Glutamatergic neuron (in vitro differentiated cells): Measurements from ENCODE around the gene E4F1. TPM values are rescaled to one million over a fixed set of nuclear protein-coding genes. Genes with fewer than 3 reads are reported as not detected.
A peak's percentile ranks its signal among the peaks of the same experiment; 100 is the strongest.

Experiments used
- DNase-seq: peaks from one replicate; pipeline ENCODE4 v3.0.0; 2022
- H3K27ac Mint-ChIP-seq: one replicate; pipeline ENCODE4 v1.8.0; 2020; ENCODE audit warnings: mild to moderate bottlenecking, mixed read lengths, inconsistent platforms; ENCODE audit not compliant: unreplicated experiment
- H3K27me3 Mint-ChIP-seq: one replicate; pipeline ENCODE4 v1.8.0; 2020; ENCODE audit warnings: mild to moderate bottlenecking, moderate library complexity, mixed read lengths, inconsistent platforms; ENCODE audit not compliant: unreplicated experiment
- H3K36me3 Mint-ChIP-seq: one replicate; pipeline ENCODE4 v1.8.0; 2020; ENCODE audit warnings: mild to moderate bottlenecking, mixed read lengths, inconsistent platforms; ENCODE audit not compliant: unreplicated experiment
- H3K4me1 Mint-ChIP-seq: one replicate; pipeline ENCODE4 v1.8.0; 2020; ENCODE audit warnings: mild to moderate bottlenecking, low read depth, mixed read lengths, inconsistent platforms; ENCODE audit not compliant: unreplicated experiment
- H3K4me3 Mint-ChIP-seq: one replicate; pipeline ENCODE4 v1.8.0; 2020; ENCODE audit warnings: mild to moderate bottlenecking, mixed read lengths, inconsistent platforms; ENCODE audit not compliant: unreplicated experiment
- H3K9me3 Mint-ChIP-seq: one replicate; pipeline ENCODE4 v1.8.0; 2020; ENCODE audit warnings: mild to moderate bottlenecking, moderate library complexity, mixed read lengths, inconsistent platforms; ENCODE audit not compliant: unreplicated experiment
- total RNA-seq: library from RNA; stranded (reverse); fragmentation: NEBNext Ultra II Directional; extraction: Animal tissue kit (Norgen Biotek cat#: 25700); gene quantifications from one replicate; pipeline ENCODE4 v1.2.1, GENCODE V29; 2021; ENCODE audit not compliant: unreplicated experiment
- TF ChIP-seq, protein P1 (sequence below): fragments of 200-600 bp; sonication (generic); IDR thresholded peaks from one replicate; pipeline ENCODE4 v1.5.0; 2021; ENCODE audit not compliant: partially characterized antibody, unreplicated experiment

The E4F1 gene
- total RNA-seq, 1 donor from 2014 or later = 53.4 TPM

DNA sequence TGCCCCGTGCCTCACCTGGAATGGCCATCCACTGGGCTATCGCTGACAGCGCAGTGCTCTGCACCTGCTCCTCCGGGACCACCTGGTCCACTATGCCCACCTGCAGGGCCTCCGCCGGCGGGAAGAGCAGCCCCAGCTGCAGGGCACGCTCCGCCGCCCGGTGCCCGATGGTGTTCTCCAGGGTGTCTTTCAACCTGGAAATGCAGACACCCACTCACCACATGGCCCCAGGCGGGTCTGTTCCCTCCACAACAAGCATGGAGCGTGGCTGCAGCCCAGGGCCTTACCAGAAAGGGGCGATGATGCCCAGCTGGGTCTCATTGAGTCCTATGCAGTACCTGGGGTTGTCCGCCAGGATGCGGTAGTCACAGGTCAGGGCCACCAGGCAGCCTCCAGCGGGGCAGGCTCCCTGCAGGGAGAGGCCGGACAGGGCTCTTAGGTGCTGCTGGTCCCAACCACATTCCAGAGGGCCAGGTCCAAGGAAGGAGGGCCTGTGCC lies 19.7 kb downstream of the E4F1 start:
- Mint-ChIP-seq H3K9me3 (peaks cover 5% of the 10 kb centered on the region), H3K36me3 (no peaks in the 10 kb centered on the region)
- TF ChIP-seq, protein P1, sequence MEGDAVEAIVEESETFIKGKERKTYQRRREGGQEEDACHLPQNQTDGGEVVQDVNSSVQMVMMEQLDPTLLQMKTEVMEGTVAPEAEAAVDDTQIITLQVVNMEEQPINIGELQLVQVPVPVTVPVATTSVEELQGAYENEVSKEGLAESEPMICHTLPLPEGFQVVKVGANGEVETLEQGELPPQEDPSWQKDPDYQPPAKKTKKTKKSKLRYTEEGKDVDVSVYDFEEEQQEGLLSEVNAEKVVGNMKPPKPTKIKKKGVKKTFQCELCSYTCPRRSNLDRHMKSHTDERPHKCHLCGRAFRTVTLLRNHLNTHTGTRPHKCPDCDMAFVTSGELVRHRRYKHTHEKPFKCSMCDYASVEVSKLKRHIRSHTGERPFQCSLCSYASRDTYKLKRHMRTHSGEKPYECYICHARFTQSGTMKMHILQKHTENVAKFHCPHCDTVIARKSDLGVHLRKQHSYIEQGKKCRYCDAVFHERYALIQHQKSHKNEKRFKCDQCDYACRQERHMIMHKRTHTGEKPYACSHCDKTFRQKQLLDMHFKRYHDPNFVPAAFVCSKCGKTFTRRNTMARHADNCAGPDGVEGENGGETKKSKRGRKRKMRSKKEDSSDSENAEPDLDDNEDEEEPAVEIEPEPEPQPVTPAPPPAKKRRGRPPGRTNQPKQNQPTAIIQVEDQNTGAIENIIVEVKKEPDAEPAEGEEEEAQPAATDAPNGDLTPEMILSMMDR = peak; percentile 18

DNA sequence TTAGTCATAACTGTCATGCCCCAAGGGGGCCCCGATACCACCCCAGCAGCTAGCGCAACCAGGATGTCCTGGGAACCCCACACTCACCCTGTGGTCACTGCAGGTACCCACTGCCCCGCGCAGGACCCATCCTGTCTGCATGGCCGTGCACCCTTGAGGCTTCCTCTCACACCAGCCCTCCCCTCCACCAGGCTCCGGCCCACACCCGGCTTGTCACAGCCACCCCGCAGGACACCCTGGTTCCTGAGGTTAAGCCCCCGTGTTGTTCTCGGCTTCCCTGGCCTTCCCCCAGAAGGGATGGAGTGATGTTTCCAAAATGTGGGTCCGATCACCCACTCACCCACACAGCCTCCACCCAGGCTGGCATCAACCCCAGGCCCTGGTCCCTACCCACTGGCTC lies 20.4 kb downstream of the E4F1 start:
- Mint-ChIP-seq H3K27ac (no peak overlapping the region), H3K9me3 (peaks cover 5% of the 10 kb centered on the region), H3K4me1 (no peaks in the 10 kb centered on the region), H3K4me3 (no peak overlapping the region), H3K27me3 (no peaks in the 10 kb centered on the region), H3K36me3 (no peaks in the 10 kb centered on the region)
- DNase-seq = no peak
- TF ChIP-seq, protein P1 = no peak

More for the DNA sequence above, 19.7 kb downstream of the E4F1 start:
- H3K4me3 Mint-ChIP-seq = no peak overlapping the region
- no peak overlapping the region for H3K27ac Mint-ChIP-seq
- DNase-seq = no peak
- H3K4me1 Mint-ChIP-seq = no peaks in the 10 kb centered on the region
- no peaks in the 10 kb centered on the region for H3K27me3 Mint-ChIP-seq

DNA sequence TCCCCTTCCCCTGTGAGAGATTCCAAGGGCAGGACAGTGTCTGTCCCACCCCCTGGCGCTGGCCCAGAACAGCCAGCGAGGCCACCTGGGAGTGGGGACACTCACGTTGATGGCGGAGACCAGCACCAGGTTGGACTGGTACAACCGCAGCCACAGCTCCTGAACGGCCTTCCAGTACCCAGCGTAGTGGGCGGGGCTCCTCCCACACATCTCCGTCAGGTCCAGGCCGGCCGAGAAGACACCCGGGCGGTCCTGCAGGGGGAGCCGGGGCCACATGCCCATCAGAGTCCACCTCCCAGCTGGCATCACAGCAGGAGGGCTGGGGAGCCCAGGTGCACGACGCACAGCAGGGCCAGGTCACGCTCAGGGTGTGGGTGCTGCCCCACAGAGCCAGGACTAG lies 20.9 kb downstream of the E4F1 start:
- Mint-ChIP-seq H3K4me3 (no peak overlapping the region), H3K36me3 (no peaks in the 10 kb centered on the region), H3K27ac (no peak overlapping the region), H3K4me1 (no peaks in the 10 kb centered on the region), H3K9me3 (peaks cover 5% of the 10 kb centered on the region), H3K27me3 (no peaks in the 10 kb centered on the region)
- TF ChIP-seq, protein P1 = no peak
- DNase-seq = no peak

DNA sequence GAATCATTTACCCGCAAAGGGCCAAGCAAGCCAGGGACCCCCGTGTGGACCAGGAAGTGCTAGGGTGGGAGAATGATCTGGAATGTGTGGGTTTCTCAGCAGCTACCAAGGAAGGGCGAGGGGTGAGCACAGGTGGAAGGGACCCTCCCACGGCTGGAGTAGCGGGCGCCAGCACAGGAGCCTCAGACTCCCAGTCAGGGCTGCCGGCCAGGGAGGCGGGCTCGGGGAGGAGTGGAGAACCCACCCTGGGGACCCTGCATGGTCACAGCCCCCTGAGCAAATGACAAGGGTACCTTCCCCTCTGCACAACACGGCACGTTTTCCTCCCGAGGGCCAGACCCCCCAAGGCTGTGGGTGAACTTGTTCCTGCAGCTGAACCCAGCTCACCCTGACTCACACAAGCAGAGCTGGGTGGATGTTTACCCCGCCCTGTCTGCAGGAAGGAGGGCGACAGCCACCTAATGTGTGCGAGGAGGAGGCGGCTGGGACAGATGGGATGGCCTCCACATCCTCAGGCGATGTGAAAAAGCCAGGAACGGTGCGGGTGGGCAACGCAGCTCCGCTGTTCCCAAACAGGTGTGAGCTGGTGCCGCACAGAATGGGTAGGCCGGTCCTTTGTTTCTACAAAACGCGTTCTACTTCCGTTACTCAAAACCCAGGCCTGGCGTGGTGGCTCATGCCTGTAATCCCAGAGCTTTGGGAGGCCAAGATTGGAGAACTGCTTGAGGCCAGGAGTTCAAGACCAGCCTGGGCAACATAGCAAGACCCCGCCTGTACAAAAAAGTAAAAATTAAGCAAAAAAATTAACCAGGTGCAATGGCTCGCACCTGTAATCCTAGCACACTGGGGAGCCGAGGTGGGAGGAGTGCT lies 21.8 kb downstream of the E4F1 start:
- Mint-ChIP-seq H3K36me3 (no peaks in the 10 kb centered on the region), H3K27me3 (no peaks in the 10 kb centered on the region), H3K4me3 (no peak overlapping the region), H3K27ac (no peak overlapping the region), H3K9me3 (peaks cover 5% of the 10 kb centered on the region), H3K4me1 (no peaks in the 10 kb centered on the region)
- no peak for DNase-seq
- TF ChIP-seq, protein P1 = no peak

DNA sequence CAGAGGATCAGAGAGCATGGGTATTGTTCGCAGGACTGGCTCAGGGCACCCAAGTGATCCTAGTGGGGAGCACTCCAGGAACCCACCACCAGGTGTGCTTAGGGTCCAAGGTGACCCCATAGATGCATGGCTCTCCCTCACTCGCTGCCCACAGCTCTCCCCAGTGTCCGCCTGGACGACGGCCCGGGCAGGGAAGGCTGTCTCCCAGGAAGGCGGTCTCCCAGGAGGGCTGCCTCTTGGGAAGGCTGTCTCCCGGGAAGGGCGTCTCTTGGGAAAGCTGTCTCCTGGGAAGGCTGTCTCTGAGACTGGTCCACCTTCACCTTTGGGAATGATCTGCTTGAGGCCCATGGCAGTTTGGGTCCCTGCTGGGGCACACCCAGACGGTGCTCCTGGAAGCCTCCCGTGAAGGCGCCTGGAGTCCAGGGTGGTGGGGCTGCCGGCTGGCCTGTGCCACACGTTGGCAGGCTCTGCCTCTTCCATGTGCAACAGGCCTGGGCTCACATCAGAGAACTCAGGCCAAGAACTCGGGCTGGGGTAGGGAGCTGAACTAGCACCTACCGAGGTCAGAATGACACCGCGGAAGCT lies 23.0 kb downstream of the E4F1 start:
- DNase-seq = no peak
- peaks cover 5% of the 10 kb centered on the region for H3K9me3 Mint-ChIP-seq
- TF ChIP-seq, protein P1 = no peak
- H3K4me1 Mint-ChIP-seq = no peaks in the 10 kb centered on the region
- no peak overlapping the region for H3K4me3 Mint-ChIP-seq
- H3K27ac Mint-ChIP-seq = no peak overlapping the region
- no peaks in the 10 kb centered on the region for H3K27me3 Mint-ChIP-seq
- no peaks in the 10 kb centered on the region for H3K36me3 Mint-ChIP-seq
